A549 (cell line): ENCODE measurements around the gene HIVEP3. TPM values are rescaled to one million over a fixed set of nuclear protein-coding genes. Genes with fewer than 3 reads are reported as not detected.

ENCODE experiments used
- ATAC-seq, 2 experiments: fragments of 200-7000 bp in 1 of 2; fragments of >200 bp in 1 of 2; cut with Nextera tagmentation in 1 of 2; cut with Tn5 transposase in 1 of 2; 3 replicates each; pipeline versions ENCODE4 v1.8.0 to v1.9.1; 2018 to 2020; ENCODE audit warnings: mild to moderate bottlenecking in 1 of 2, moderate library complexity in 1 of 2
- CTCF ChIA-PET: fragments of 300-600 bp; sonication (Branson Sonifier 250); formaldehyde crosslinking; extraction: SDS; loops from one replicate; lab custom pipeline; 2021; ENCODE audit warnings: antibody characterized with exemption, inconsistent platforms; lab: Yijun Ruan, JAX
- POLR2A ChIA-PET: fragments of 350-600 bp; formaldehyde crosslinking; extraction: SDS; loops from one replicate; lab custom pipeline; 2021; ENCODE audit warnings: antibody characterized with exemption, inconsistent platforms; lab: Yijun Ruan, JAX
- DNase-seq, 2 experiments: peaks; one replicate each; pipeline versions ENCODE4 v3.0.0 to v3.0.0-alpha.2; 2011 to 2016; ENCODE audit warnings: low read depth in 1 of 2, low spot score in 1 of 2
- FAIRE-seq: peaks from 2 replicates; lab custom pipeline; 2011; peaks lifted over from hg19 to GRCh38; lab: Jason Lieb, UNC
- H3K27ac ChIP-seq, 2 experiments: fragments of >200 bp; sonication (Bioruptor Twin); formaldehyde crosslinking; 3 replicates each; pipeline ENCODE4 v1.5.1; 2016 to 2017
- H3K4me1 ChIP-seq: fragments of >200 bp; sonication (Bioruptor Twin); formaldehyde crosslinking; 3 replicates; pipeline ENCODE4 v1.6.1; 2016
- H3K4me2 ChIP-seq: fragments of >200 bp; sonication (Bioruptor Twin); formaldehyde crosslinking; 3 replicates; pipeline ENCODE4 v1.6.1; 2016
- H3K4me3 ChIP-seq: fragments of >200 bp; sonication (Bioruptor Twin); formaldehyde crosslinking; 3 replicates; pipeline ENCODE4 v1.5.1; 2016
- H3K9me3 ChIP-seq: fragments of >200 bp; sonication (Bioruptor Twin); formaldehyde crosslinking; 3 replicates; pipeline ENCODE4 v1.6.1; 2016
- BCL3 ChIP-seq: fragments of >200 bp; sonication (Bioruptor Twin); formaldehyde crosslinking; IDR thresholded peaks from 3 replicates; pipeline ENCODE4 v1.6.1; 2016
- CBX2 ChIP-seq: fragments of 200-600 bp; sonication (generic); IDR thresholded peaks from 2 replicates; pipeline ENCODE4 v1.6.1; 2016; ENCODE audit warnings: low read depth, mild to moderate bottlenecking, borderline replicate concordance
- CHD2 ChIP-seq: fragments of 150-350 bp; IDR thresholded peaks from 2 replicates; pipeline ENCODE4 v1.6.1; 2014; ENCODE audit warnings: low read length; ENCODE audit not compliant: partially characterized antibody
- CTCF ChIP-seq: fragments of >200 bp; sonication (Bioruptor Twin); formaldehyde crosslinking; IDR thresholded peaks from 3 replicates; pipeline ENCODE4 v1.5.1; 2016
- EHMT2 ChIP-seq: fragments of 200-600 bp; sonication (generic); IDR thresholded peaks from 2 replicates; pipeline ENCODE4 v1.6.1; 2016; ENCODE audit warnings: antibody characterized with exemption, low read depth, mild to moderate bottlenecking, moderate library complexity
- FOSB ChIP-seq: fragments of 250-450 bp; sonication (Bioruptor Pico); IDR thresholded peaks from 2 replicates; pipeline ENCODE4 v1.5.0; 2020; ENCODE audit warnings: mild to moderate bottlenecking, moderate library complexity
- NPAS2 ChIP-seq: fragments of 250-450 bp; sonication (Bioruptor Pico); IDR thresholded peaks from 2 replicates; pipeline ENCODE4 v1.8.0; 2022; ENCODE audit warnings: mild to moderate bottlenecking, moderate library complexity, borderline replicate concordance
- RAD21 ChIP-seq, 2 experiments: fragments of >200 bp in 1 of 2; sonication (Bioruptor Twin) in 1 of 2; formaldehyde crosslinking in 1 of 2; IDR thresholded peaks in 1 of 2; conservative IDR thresholded peaks in 1 of 2; 2 replicates in 1 of 2; 3 replicates in 1 of 2; pipeline ENCODE4 v1.6.1; 2012 to 2018; ENCODE audit warnings: inconsistent platforms in 1 of 2
- WGBS: methylation state at CpG from one replicate; pipeline ENCODE4 v1.1.6; 2017; ENCODE audit errors: missing lambda C conversion rate; 5-methylcytosine and 5-hydroxymethylcytosine counted together
- polyA plus RNA-seq, 4 experiments: library from polyadenylated mRNA; depleted of rRNA in 3 of 4; stranded (reverse); fragments of >200 nt; fragmentation: RNase III in 1 of 4; extraction: RNeasy Plus Mini Kit Qiagen cat#74134 plus additional on column Dnase treatment in 1 of 4; gene quantifications; 2 replicates in 3 of 4; 3 replicates in 1 of 4; pipeline ENCODE4 v1.2.3, GENCODE V29; 2011 to 2017

HIVEP3 gene
- polyA plus RNA-seq, 2 of the 4 experiments (the other 2 are of a cell fraction) = 1.5 to 2.0 TPM

- 67% methylated on average over 6 of the region's 6 CpGs for WGBS
- Histone ChIP-seq H3K4me2 (no peak overlapping the region), H3K4me3 (no peak overlapping the region), H3K27ac (no peak overlapping the region), H3K9me3 (no peaks in the 10 kb centered on the region), H3K4me1 (no peaks in the 10 kb centered on the region)
- ChIA-PET POLR2A (no interaction called here), CTCF (no interaction called here)
- ATAC-seq (no peak), FAIRE-seq (no peak), DNase-seq (no peak)
- peak; percentile 18 to 25; a peak in 1 of 5 replicates for TF ChIP-seq RAD21 (conservative IDR thresholded peaks at IDR 0.05 in 1 of 2, IDR thresholded peaks at IDR 0.05 in 1 of 2)
- no peak for TF ChIP-seq CHD2
- no peak for TF ChIP-seq CBX2
- peak; percentile 14; the same call in 1 of the 3 replicates for TF ChIP-seq CTCF
Observed at GRCh38 chr1:41754540-41754939, 164.2 kb downstream of the HIVEP3 start.

- TF ChIP-seq CTCF (no peak), EHMT2 (no peak), BCL3 (no peak), FOSB (CRISPR knock-in tag) (no peak), NPAS2 (CRISPR knock-in tag) (no peak), RAD21 (conservative IDR thresholded peaks at IDR 0.05 in 1 of 2, IDR thresholded peaks at IDR 0.05 in 1 of 2) (no peak)
Observed at GRCh38 chr1:41752514-41753170, 166.1 kb downstream of the HIVEP3 start.

GRCh38 chr1:41751804-41752513 is 166.8 kb downstream of the HIVEP3 start:
- ATAC-seq = no peak
- 73% methylated on average over 5 of the region's 9 CpGs for WGBS
- FAIRE-seq = no peak
- no peak for TF ChIP-seq FOSB (CRISPR knock-in tag)
- TF ChIP-seq, all 56 proteins: peak for 0
- DNase-seq = no peak
- CTCF ChIA-PET = no interaction called here
- Histone ChIP-seq H3K4me2 (no peak overlapping the region), H3K4me1 (no peaks in the 10 kb centered on the region), H3K27ac (no peak overlapping the region), H3K4me3 (no peak overlapping the region), H3K9me3 (no peaks in the 10 kb centered on the region)
- POLR2A ChIA-PET = no interaction called here

More at GRCh38 chr1:41752514-41753170, 166.1 kb downstream of the HIVEP3 start:
- ChIA-PET POLR2A (no interaction called here), CTCF (no interaction called here)
- ATAC-seq = no peak
- H3K4me3 ChIP-seq = no peak overlapping the region
- no peak overlapping the region for H3K4me2 ChIP-seq
- 79% methylated on average over 9 of the region's 9 CpGs for WGBS
- H3K4me1 ChIP-seq = no peaks in the 10 kb centered on the region
- DNase-seq = no peak
- H3K27ac ChIP-seq = no peak overlapping the region
- no peaks in the 10 kb centered on the region for H3K9me3 ChIP-seq
- FAIRE-seq = no peak
